Endothelial cell of umbilical vein (primary cell): ENCODE data around the gene C10orf71. TPM values are rescaled to one million over a fixed set of nuclear protein-coding genes. Genes with fewer than 3 reads are reported as not detected.

Experiments used
- BruUV-seq: library from RNA; stranded (reverse); fragments of 400-500 nt; replicated peaks from 2 replicates; lab custom pipeline; 2021; lab: Mats Ljungman, UMichigan
- CTCF ChIA-PET: fragments of 300-600, 350-600 bp; sonication (Branson Sonifier 250); formaldehyde crosslinking; loops from one replicate; lab custom pipeline; 2021; ENCODE audit warnings: antibody characterized with exemption, inconsistent platforms; lab: Charles Lee
- POLR2A ChIA-PET: fragments of 300-600, 350-600 bp; sonication (Branson Sonifier 250); formaldehyde crosslinking; loops from one replicate; lab custom pipeline; 2021; ENCODE audit warnings: antibody characterized with exemption, inconsistent platforms; lab: Charles Lee
- DNase-seq: peaks from one replicate; pipeline ENCODE4 v3.0.0-alpha.2; 2011; ENCODE audit warnings: low read depth, low spot score
- FAIRE-seq: peaks from 2 replicates; lab custom pipeline; 2011; peaks lifted over from hg19 to GRCh38; lab: Jason Lieb, UNC
- H2AFZ ChIP-seq: 2 replicates; pipeline ENCODE4 v1.6.0; 2012; ENCODE audit warnings: low read depth, low read length, control low read depth, inconsistent platforms
- H3K27ac ChIP-seq: 2 replicates; pipeline ENCODE4 v1.5.1; 2011; ENCODE audit warnings: low read depth, mild to moderate bottlenecking, control low read depth, low read length, moderate library complexity; ENCODE audit not compliant: insufficient read depth
- H3K27me3 ChIP-seq, 2 experiments: 2 replicates each; pipeline versions ENCODE4 v1.6.0 to v1.6.1; 2011; ENCODE audit warnings: low read length in 2 of 2, mixed read lengths in 1 of 2; ENCODE audit not compliant: control insufficient read depth in 2 of 2, insufficient read depth in 2 of 2
- H3K36me3 ChIP-seq, 2 experiments: 2 replicates in 1 of 2; 3 replicates in 1 of 2; pipeline ENCODE4 v1.5.1; 2011; ENCODE audit warnings: low read length in 2 of 2, mild to moderate bottlenecking in 1 of 2, moderate library complexity in 1 of 2; ENCODE audit not compliant: control insufficient read depth in 2 of 2, insufficient read depth in 2 of 2; ENCODE audit errors: extremely low read depth in 1 of 2
- H3K4me1 ChIP-seq: 3 replicates; pipeline ENCODE4 v1.5.1; 2011; ENCODE audit warnings: mild to moderate bottlenecking, low read length; ENCODE audit not compliant: control insufficient read depth, insufficient read depth; ENCODE audit errors: extremely low read depth
- H3K4me2 ChIP-seq: 2 replicates; pipeline ENCODE4 v1.6.1; 2011; ENCODE audit warnings: low read length, control low read depth, mixed read lengths; ENCODE audit not compliant: insufficient read depth
- H3K4me3 ChIP-seq, 3 experiments: fragments of 200-600 bp in 1 of 3; sonication (generic), shearing (Covaris generic) in 1 of 3; replicated peaks in 1 of 3; 2 replicates each; pipeline ENCODE4 v1.5.1; 2011 to 2016; ENCODE audit warnings: control low read depth in 3 of 3, low read length in 3 of 3, mild to moderate bottlenecking in 2 of 3, inconsistent platforms in 1 of 3, low read depth in 1 of 3, moderate library complexity in 1 of 3; ENCODE audit not compliant: insufficient read depth in 1 of 3
- H3K79me2 ChIP-seq: 2 replicates; pipeline ENCODE4 v1.6.0; 2012; ENCODE audit warnings: low read length, inconsistent platforms; ENCODE audit not compliant: control insufficient read depth, insufficient read depth
- H3K9ac ChIP-seq: replicated peaks from 2 replicates; pipeline ENCODE3; 2011; ENCODE audit warnings: low read length, control low read depth; ENCODE audit not compliant: insufficient read depth; ENCODE audit errors: extremely low read depth
- H3K9me1 ChIP-seq: replicated peaks from 3 replicates; pipeline ENCODE4 v1.6.0; 2011; ENCODE audit warnings: mild to moderate bottlenecking, low read length; ENCODE audit not compliant: control insufficient read depth, insufficient read depth; ENCODE audit errors: extremely low read depth
- H3K9me3 ChIP-seq: replicated peaks from 2 replicates; pipeline ENCODE4 v1.5.1; 2012; ENCODE audit warnings: low read length, inconsistent platforms; ENCODE audit not compliant: control insufficient read depth, insufficient read depth
- H4K20me1 ChIP-seq: replicated peaks from 2 replicates; pipeline ENCODE3; 2011; ENCODE audit warnings: mild to moderate bottlenecking, low read length; ENCODE audit not compliant: control insufficient read depth, insufficient read depth; ENCODE audit errors: extremely low read depth
- EZH2 ChIP-seq: IDR thresholded peaks from 2 replicates; pipeline ENCODE4 v1.6.1; 2012; ENCODE audit warnings: borderline replicate concordance, low read depth, mild to moderate bottlenecking, moderate library complexity, low read length, inconsistent platforms; ENCODE audit not compliant: severe bottlenecking
- FOS ChIP-seq: IDR thresholded peaks from 2 replicates; pipeline ENCODE4 v1.6.1; 2011; ENCODE audit warnings: mild to moderate bottlenecking, low read length, moderate library complexity, borderline replicate concordance; ENCODE audit not compliant: insufficient read depth
- GATA2 ChIP-seq: IDR thresholded peaks from 2 replicates; pipeline ENCODE4 v1.7.0; 2011; ENCODE audit warnings: low read depth, mild to moderate bottlenecking, moderate library complexity, mixed read lengths, low read length; ENCODE audit not compliant: insufficient read length, insufficient read depth
- JUN ChIP-seq: IDR thresholded peaks from 2 replicates; pipeline ENCODE4 v1.6.1; 2011; ENCODE audit warnings: borderline replicate concordance, low read depth; ENCODE audit not compliant: insufficient read length, insufficient read depth
- MYC ChIP-seq: IDR thresholded peaks from one replicate; pipeline ENCODE4 v1.6.1; 2011; ENCODE audit warnings: mild to moderate bottlenecking, low read depth, low read length
- POLR2A ChIP-seq: IDR thresholded peaks from 2 replicates; pipeline ENCODE4 v1.6.1; 2012; ENCODE audit warnings: low read depth, mild to moderate bottlenecking, control low read depth, low read length
- POLR2AphosphoS5 ChIP-seq: IDR thresholded peaks from 2 replicates; pipeline ENCODE4 v1.6.1; 2012; ENCODE audit warnings: low read depth, mild to moderate bottlenecking, control low read depth, low read length, moderate library complexity; ENCODE audit not compliant: insufficient read depth
- dilution Hi-C: fragments of 300-500 bp; cut with MboI; formaldehyde crosslinking; loops from one replicate; pipeline ENCODE4 v1.15.0; 2019; ENCODE audit warnings: low sequenced_read_pairs; ENCODE audit not compliant: extremely low pct_ligation_motif_present
- intact Hi-C: fragments of 100-400 bp; cut with micrococcal nuclease; formaldehyde crosslinking; loops from one replicate; pipeline ENCODE4 v1.10.0; 2022
- polyA plus RNA-seq, 4 experiments: library from polyadenylated mRNA; depleted of rRNA in 3 of 4; stranded (reverse) in 3 of 4; unstranded in 1 of 4; fragments of >200 nt; gene quantifications; 2 replicates each; pipeline versions ENCODE4 v1.2.1 to v1.2.3, GENCODE V29; 2011 to 2012; ENCODE audit warnings: missing spikeins in 1 of 4
- total RNA-seq: library from RNA; stranded (reverse); gene quantifications from 2 replicates; pipeline ENCODE4 v1.2.3, GENCODE V29; 2021
- TF ChIP-seq, protein P1 (sequence below): IDR thresholded peaks from 2 replicates; pipeline ENCODE4 v1.6.1; 2011; ENCODE audit not compliant: insufficient read depth, insufficient read length
- TF ChIP-seq, protein P2 (sequence below), 2 donors: IDR thresholded peaks; 1 replicate in 1 of 2; 2 replicates in 1 of 2; pipeline ENCODE4 v1.5.1; 2011; ENCODE audit warnings: low read length in 2 of 2, mild to moderate bottlenecking in 2 of 2, moderate library complexity in 2 of 2, control low read depth in 1 of 2, inconsistent platforms in 1 of 2, low read depth in 1 of 2; ENCODE audit not compliant: insufficient read depth in 1 of 2; ENCODE audit errors: extremely low read depth in 1 of 2

C10orf71 gene
- total and polyA plus RNA-seq, 2 donors (not counting 3 experiments of a cell fraction or from before 2014, with no cell fraction given) = not detected

DNA sequence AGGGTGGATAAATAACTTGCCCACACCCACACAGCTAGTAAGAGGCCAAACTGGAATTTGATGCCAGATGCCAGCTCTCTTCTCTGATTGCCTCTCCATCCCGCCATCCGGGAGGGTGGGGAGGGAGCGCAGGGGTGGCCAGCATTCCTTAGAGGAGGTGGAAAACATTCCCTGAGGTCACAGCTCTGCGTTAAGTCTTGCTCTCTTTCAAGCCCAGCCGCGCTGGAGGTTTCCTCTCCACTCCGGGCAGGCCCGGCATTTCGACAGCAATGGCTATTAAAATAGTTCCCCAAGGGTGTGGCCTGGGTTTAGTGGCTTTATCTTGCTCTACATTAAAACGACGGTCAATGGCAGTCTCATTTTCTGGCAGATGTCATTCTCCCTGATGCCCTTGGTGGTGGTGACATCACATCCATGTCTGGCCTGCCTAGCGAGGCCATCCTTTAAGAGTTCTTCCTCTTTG is 16.1 kb upstream of the C10orf71 start:
- CTCF ChIA-PET = interaction anchor here (1.4 kb wide), 1 partner anchor 242 kb away, joined by 3 read pairs; no protein-coding TSS in a partner anchor
- H3K9me1 ChIP-seq = no peaks in the 10 kb centered on the region
- dilution Hi-C loops (no loop called here), intact Hi-C loops (no loop called here)
- H3K27me3 ChIP-seq = no peaks in the 10 kb centered on the region
- DNase-seq (no peak), FAIRE-seq (no peak)
- no peak overlapping the region for H3K27ac ChIP-seq
- no peak for TF ChIP-seq JUN
- TF ChIP-seq, protein P1, sequence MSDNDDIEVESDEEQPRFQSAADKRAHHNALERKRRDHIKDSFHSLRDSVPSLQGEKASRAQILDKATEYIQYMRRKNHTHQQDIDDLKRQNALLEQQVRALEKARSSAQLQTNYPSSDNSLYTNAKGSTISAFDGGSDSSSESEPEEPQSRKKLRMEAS = no peak
- TF ChIP-seq EZH2 = no peak
- no peaks in the 10 kb centered on the region for H4K20me1 ChIP-seq
- H3K4me2 ChIP-seq = no peak overlapping the region
- no TSS peak for BruUV-seq
- H2AFZ ChIP-seq = no peak overlapping the region
- no peaks in the 10 kb centered on the region for H3K9me3 ChIP-seq
- POLR2A ChIA-PET = no interaction called here
- H3K36me3 ChIP-seq = no peaks in the 10 kb centered on the region
- no peaks in the 10 kb centered on the region for H3K4me1 ChIP-seq
- no peak overlapping the region for H3K4me3 ChIP-seq
- H3K79me2 ChIP-seq = no peaks in the 10 kb centered on the region
- H3K9ac ChIP-seq = no peak overlapping the region

DNA sequence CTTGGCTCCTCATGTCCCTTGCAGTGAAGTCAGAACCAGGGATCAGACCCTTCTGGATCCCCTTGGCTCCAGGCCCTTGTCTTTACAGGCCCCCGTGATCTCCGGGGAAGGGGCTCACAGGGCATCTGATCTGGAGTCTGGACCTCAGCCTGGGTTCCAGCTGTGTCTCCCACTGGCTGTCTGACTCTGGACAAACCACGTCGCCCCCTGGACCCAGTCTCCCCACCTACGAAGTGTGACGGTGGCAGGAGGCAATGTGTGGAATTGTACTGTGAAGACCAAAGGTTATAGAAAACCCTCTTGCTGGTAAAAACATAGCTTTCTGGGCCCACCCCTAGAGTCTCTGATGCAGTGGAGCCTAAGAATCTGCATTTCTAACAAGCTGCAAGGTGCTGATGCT is 15.5 kb upstream of the C10orf71 start:
- FAIRE-seq (no peak), DNase-seq (no peak)
- no peak overlapping the region for H3K27ac ChIP-seq
- no peak for TF ChIP-seq JUN
- TF ChIP-seq, protein P1 = no peak
- TF ChIP-seq EZH2 = no peak
- no peak for TF ChIP-seq FOS
- no peak for TF ChIP-seq GATA2
- no peak for TF ChIP-seq POLR2A
- no peak for TF ChIP-seq MYC
- TF ChIP-seq, protein P2, sequence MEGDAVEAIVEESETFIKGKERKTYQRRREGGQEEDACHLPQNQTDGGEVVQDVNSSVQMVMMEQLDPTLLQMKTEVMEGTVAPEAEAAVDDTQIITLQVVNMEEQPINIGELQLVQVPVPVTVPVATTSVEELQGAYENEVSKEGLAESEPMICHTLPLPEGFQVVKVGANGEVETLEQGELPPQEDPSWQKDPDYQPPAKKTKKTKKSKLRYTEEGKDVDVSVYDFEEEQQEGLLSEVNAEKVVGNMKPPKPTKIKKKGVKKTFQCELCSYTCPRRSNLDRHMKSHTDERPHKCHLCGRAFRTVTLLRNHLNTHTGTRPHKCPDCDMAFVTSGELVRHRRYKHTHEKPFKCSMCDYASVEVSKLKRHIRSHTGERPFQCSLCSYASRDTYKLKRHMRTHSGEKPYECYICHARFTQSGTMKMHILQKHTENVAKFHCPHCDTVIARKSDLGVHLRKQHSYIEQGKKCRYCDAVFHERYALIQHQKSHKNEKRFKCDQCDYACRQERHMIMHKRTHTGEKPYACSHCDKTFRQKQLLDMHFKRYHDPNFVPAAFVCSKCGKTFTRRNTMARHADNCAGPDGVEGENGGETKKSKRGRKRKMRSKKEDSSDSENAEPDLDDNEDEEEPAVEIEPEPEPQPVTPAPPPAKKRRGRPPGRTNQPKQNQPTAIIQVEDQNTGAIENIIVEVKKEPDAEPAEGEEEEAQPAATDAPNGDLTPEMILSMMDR (IDR thresholded peaks at IDR 0.05; ENCODE audit: extremely low read depth in 1 of 2, insufficient read depth in 1 of 2, low read depth in 1 of 2, low read length in 2 of 2) = no peak
- no peak for TF ChIP-seq POLR2AphosphoS5
- no peak overlapping the region for H3K4me3 ChIP-seq
- H3K9me1 ChIP-seq = no peaks in the 10 kb centered on the region
- H2AFZ ChIP-seq = no peak overlapping the region
- intact Hi-C loops (no loop called here), dilution Hi-C loops (no loop called here)
- no TSS peak for BruUV-seq
- no peaks in the 10 kb centered on the region for H3K9me3 ChIP-seq
- H3K27me3 ChIP-seq = no peaks in the 10 kb centered on the region
- no peaks in the 10 kb centered on the region for H3K36me3 ChIP-seq
- no peaks in the 10 kb centered on the region for H3K79me2 ChIP-seq
- H4K20me1 ChIP-seq = no peaks in the 10 kb centered on the region
- no peaks in the 10 kb centered on the region for H3K4me1 ChIP-seq
- H3K9ac ChIP-seq = no peak overlapping the region
- CTCF ChIA-PET = no interaction called here
- POLR2A ChIA-PET = no interaction called here
- no peak overlapping the region for H3K4me2 ChIP-seq
